Spleen (tissue), 11 donors: ENCODE data around the gene CISH. TPM values are rescaled to one million over a fixed set of nuclear protein-coding genes. Genes with fewer than 3 reads are reported as not detected.

Experiments
- DNase-seq: peaks from one replicate; pipeline ENCODE4 v3.0.0-alpha.2; 2020
- H3K27ac ChIP-seq, 8 donors: fragments of 200-600 bp; sonication (generic) in 7 of 8; 1 replicate in 4 of 8; 2 replicates in 4 of 8; pipeline versions ENCODE4 v1.5.0 to v1.8.0; 2016 to 2021; ENCODE audit warnings: inconsistent platforms in 4 of 8, mild to moderate bottlenecking in 4 of 8, moderate library complexity in 1 of 8
- H3K27me3 ChIP-seq, 7 donors: fragments of 200-600 bp; sonication (generic) in 6 of 7; replicated peaks in 1 of 7; 1 replicate in 4 of 7; 2 replicates in 3 of 7; pipeline versions ENCODE4 v1.5.0 to v1.8.0; 2016 to 2021; ENCODE audit warnings: inconsistent platforms in 3 of 7, mild to moderate bottlenecking in 1 of 7
- H3K36me3 ChIP-seq, 6 donors: fragments of 200-600 bp; sonication (generic) in 5 of 6; 1 replicate in 4 of 6; 2 replicates in 2 of 6; pipeline versions ENCODE4 v1.5.0 to v1.8.0; 2016 to 2021; ENCODE audit warnings: inconsistent platforms in 2 of 6
- H3K4me1 ChIP-seq, 6 donors: fragments of 200-600 bp; sonication (generic) in 5 of 6; 1 replicate in 3 of 6; 2 replicates in 3 of 6; pipeline versions ENCODE4 v1.5.0 to v1.8.0; 2016 to 2021; ENCODE audit warnings: inconsistent platforms in 3 of 6
- H3K4me3 ChIP-seq, 8 donors: fragments of 200-600 bp; sonication (generic) in 7 of 8; 1 replicate in 4 of 8; 2 replicates in 4 of 8; pipeline versions ENCODE4 v1.5.0 to v1.8.0; 2016 to 2021; ENCODE audit warnings: inconsistent platforms in 4 of 8, mild to moderate bottlenecking in 4 of 8, moderate library complexity in 2 of 8
- H3K9me3 ChIP-seq, 8 donors: fragments of 200-600 bp; sonication (generic) in 7 of 8; 1 replicate in 4 of 8; 2 replicates in 4 of 8; pipeline versions ENCODE4 v1.5.0 to v1.8.0; 2016 to 2021; ENCODE audit warnings: inconsistent platforms in 4 of 8
- POLR2A ChIP-seq, 3 donors: fragments of 450-650 bp; IDR thresholded peaks; one replicate each; pipeline ENCODE4 v1.5.1; 2017; ENCODE audit warnings: antibody characterized with exemption in 3 of 3, mild to moderate bottlenecking in 1 of 3
- POLR2AphosphoS5 ChIP-seq, 3 donors: sonication (generic); formaldehyde crosslinking; IDR thresholded peaks; one replicate each; pipeline ENCODE4 v1.5.1; 2017; ENCODE audit warnings: antibody characterized with exemption in 3 of 3
- WGBS, 5 donors: extraction: QIAGEN DNeasy Blood & Tissue Kit in 3 of 5; methylation state at CpG; one replicate each; pipeline versions ENCODE4 v1.1.5 to v1.1.7; 2013 to 2018; 5-methylcytosine and 5-hydroxymethylcytosine counted together
- intact Hi-C: fragments of 100-400 bp; cut with DNase I; formaldehyde crosslinking; loops from one replicate; pipeline ENCODE4 v1.15.0; 2023; ENCODE audit warnings: low total_unique reads
- polyA plus RNA-seq, 3 donors: library from polyadenylated mRNA; stranded (reverse); fragments of 200-250 nt; gene quantifications; one replicate each; pipeline ENCODE4 v1.2.1, GENCODE V29; 2013
- total RNA-seq, 7 donors: library from RNA; depleted of rRNA in 3 of 7; stranded (reverse); fragments of >200 nt in 3 of 7; fragmentation: NEBNext Ultra II Directional in 4 of 7; extraction: Animal tissue kit (Norgen Biotek cat#: 25700) in 4 of 7; gene quantifications; one replicate each; pipeline versions ENCODE4 v1.1.0 to v1.2.1, GENCODE V29; 2016 to 2021
- TF ChIP-seq, protein P1 (sequence below), 11 experiments: fragments of 200-600 bp in 7 of 11; fragments of 450-650 bp in 4 of 11; sonication (generic) in 4 of 11; IDR thresholded peaks in 8 of 11; conservative IDR thresholded peaks in 3 of 11; 1 replicate in 7 of 11; 2 replicates in 4 of 11; pipeline versions ENCODE4 v1.4.0 to v1.8.0; 2016 to 2021; ENCODE audit warnings: antibody characterized with exemption in 11 of 11, inconsistent platforms in 4 of 11, mild to moderate bottlenecking in 1 of 11
- donor health status: healthy with polysubstance abuse.
- donor health status: DM: no; HTN: no; CAD: no; lungs with moderate emphysema.
- donor health status: DM: no; HTN: no; CAD: no.
- donor health status: Bipolar disorder and iron deficiency.
- donor health status: healthy.
- donor health status: DM: no; HTN: no; CAD: no.
- donor health status: DM: yes; HTN: yes; CAD: no.

The CISH gene
- total and polyA plus RNA-seq, 10 donors = 2.9 to 23.6 (median 11.0) TPM

DNA sequence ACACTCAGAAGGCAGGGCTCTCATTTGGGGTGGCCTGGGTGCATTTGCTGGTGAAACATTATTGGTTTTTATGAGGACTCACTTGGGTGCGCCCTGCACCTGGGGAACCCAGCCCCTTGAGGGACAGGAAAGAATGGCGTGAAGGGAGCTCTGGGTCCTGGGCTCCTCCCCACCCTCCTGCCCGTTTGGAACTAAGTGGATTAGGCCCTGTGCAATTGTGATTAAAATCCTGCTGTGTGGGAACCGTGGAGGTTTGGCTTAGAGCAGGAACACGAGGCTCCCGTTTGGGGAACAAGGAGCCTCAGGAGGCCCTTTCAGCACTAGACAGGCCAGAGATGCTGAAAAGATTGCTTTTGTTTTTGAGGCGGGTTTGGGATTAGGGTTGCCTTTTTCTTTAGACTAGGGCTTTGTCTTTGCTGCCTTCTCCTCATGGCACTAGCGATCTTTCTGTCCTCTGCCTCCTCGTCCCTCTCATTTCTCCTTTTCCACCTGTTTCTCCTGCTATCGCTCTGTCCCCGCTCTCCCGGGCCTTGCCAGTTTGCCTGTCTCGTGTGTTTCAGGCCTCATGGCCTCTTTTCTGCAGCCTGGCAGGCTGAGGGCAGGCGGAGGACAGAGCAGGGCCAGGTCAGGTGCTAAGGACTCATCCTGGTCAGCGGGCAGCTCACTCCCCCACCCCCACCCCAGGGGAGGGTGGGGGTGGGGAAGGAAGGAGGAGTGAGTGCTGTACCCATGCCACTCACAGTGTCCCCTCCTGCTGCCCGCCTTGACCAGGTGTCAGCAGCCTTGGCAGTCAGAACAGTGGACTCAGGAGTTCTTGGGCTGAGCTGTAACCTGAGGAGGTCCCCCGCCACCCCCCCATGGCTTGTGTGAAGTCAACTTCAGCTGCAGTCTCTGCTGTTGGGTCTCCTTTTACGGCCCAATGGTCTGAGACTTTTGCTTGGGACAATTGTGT is 13.9 kb upstream of the CISH start:
- peaks cover 0 to 49% (median 0%) of the 10 kb centered on the region in 6 donors for H3K36me3 ChIP-seq
- peak overlapping the region in 3 of 8 donors; percentile 70 to 96 (median 80) for H3K27ac ChIP-seq
- intact Hi-C loops = no loop called here
- no peaks in the 10 kb centered on the region for H3K27me3 ChIP-seq
- no peak overlapping the region for H3K4me3 ChIP-seq
- no peak for DNase-seq
- peaks cover 13 to 100% (median 83%) of the 10 kb centered on the region in 6 donors for H3K4me1 ChIP-seq
- TF ChIP-seq POLR2A (IDR thresholded peaks at IDR 0.05) (no peak), POLR2AphosphoS5 (IDR thresholded peaks at IDR 0.05) (no peak)
- TF ChIP-seq, protein P1, sequence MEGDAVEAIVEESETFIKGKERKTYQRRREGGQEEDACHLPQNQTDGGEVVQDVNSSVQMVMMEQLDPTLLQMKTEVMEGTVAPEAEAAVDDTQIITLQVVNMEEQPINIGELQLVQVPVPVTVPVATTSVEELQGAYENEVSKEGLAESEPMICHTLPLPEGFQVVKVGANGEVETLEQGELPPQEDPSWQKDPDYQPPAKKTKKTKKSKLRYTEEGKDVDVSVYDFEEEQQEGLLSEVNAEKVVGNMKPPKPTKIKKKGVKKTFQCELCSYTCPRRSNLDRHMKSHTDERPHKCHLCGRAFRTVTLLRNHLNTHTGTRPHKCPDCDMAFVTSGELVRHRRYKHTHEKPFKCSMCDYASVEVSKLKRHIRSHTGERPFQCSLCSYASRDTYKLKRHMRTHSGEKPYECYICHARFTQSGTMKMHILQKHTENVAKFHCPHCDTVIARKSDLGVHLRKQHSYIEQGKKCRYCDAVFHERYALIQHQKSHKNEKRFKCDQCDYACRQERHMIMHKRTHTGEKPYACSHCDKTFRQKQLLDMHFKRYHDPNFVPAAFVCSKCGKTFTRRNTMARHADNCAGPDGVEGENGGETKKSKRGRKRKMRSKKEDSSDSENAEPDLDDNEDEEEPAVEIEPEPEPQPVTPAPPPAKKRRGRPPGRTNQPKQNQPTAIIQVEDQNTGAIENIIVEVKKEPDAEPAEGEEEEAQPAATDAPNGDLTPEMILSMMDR (IDR thresholded peaks at IDR 0.05 in 8 of 11, conservative IDR thresholded peaks at IDR 0.05 in 3 of 11) = no peak
- H3K9me3 ChIP-seq = no peaks in the 10 kb centered on the region
- 68 to 81% (median 77%) methylated on average over 15 to 18 of the region's 18 CpGs for WGBS, 5 donors

DNA sequence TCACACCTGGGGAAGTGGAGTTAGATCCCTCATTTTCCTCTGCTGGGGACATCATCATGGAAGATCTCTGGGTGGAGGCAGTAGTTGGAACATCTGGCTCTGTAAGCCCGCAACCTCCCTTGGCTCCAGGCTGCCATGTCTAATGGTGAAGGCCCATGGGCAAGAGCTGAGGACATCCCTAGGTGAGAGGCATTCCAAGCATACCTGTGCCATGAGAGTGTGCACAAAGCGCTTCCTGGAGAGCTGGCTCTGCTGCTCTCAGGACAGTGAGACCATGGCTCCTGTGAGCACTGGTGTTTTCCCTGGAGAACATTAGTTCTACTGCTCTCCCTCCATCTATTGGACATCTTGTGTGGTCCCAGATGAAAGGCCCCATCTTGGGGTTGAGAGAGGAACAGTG is 13.1 kb upstream of the CISH start:
- H3K9me3 ChIP-seq = no peaks in the 10 kb centered on the region
- 94 to 100% (median 100%) methylated on average over 2 of the region's 2 CpGs for WGBS, 5 donors
- DNase-seq = no peak
- intact Hi-C loops = no loop called here
- H3K27me3 ChIP-seq = no peaks in the 10 kb centered on the region
- H3K4me3 ChIP-seq = peak overlapping the region in 1 of 8 donors; percentile 32
- H3K36me3 ChIP-seq = peaks cover 0 to 47% (median 0%) of the 10 kb centered on the region in 6 donors
- H3K27ac ChIP-seq = peak overlapping the region in 5 of 8 donors; percentile 15 to 96 (median 70)
- TF ChIP-seq POLR2A (IDR thresholded peaks at IDR 0.05) (no peak), POLR2AphosphoS5 (IDR thresholded peaks at IDR 0.05) (no peak)
- TF ChIP-seq, protein P1 (IDR thresholded peaks at IDR 0.05 in 8 of 11, conservative IDR thresholded peaks at IDR 0.05 in 3 of 11) = no peak
- peaks cover 22 to 100% (median 83%) of the 10 kb centered on the region in 6 donors for H3K4me1 ChIP-seq

DNA sequence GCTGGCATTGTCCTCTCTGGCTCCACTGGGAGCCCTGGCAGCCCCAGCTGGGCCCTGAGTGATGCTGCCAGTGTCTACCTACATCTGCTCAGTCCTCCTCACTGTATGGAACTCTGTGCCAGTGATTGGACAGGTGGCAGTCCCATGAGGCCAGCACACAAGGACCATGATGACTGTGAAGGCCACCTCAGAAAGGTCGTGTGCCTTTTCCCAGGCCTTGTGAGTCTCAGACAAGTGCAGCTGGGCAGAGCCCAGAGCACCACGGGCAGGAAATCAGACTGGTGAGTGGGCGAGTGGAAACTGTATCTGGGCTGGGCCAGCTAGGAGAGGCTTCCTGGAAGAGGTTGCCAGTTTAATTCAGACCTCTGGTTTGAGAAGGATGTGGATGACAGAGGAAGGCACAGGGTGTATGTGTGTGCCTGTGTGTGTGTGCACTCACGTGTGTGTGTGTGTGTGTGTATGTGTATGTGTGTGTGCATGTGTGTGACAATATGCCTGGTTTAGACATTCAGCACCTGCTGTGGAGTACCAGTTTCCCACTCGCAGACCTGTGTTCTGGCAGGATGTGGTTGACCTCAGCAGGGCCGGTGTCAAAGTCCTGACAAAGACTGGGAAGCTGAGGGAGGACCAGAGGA is 12.4 kb upstream of the CISH start:
- WGBS, 5 donors = 9 to 16% (median 13%) methylated on average over 5 to 6 of the region's 6 CpGs
- peak overlapping the region in 7 of 8 donors; percentile 39 to 96 (median 58) for H3K27ac ChIP-seq

More for the DNA sequence above, 12.4 kb upstream of the CISH start:
- Histone ChIP-seq H3K4me3 (peak overlapping the region in 1 of 8 donors; percentile 32), H3K36me3 (peaks cover 0 to 41% (median 0%) of the 10 kb centered on the region in 6 donors), H3K9me3 (no peaks in the 10 kb centered on the region), H3K4me1 (peaks cover 29 to 100% (median 85%) of the 10 kb centered on the region in 6 donors), H3K27me3 (no peaks in the 10 kb centered on the region)
- peak in 2 of 3 donors; percentile 25 to 35 for TF ChIP-seq POLR2AphosphoS5 (IDR thresholded peaks at IDR 0.05)
- TF ChIP-seq, protein P1 (IDR thresholded peaks at IDR 0.05 in 8 of 11, conservative IDR thresholded peaks at IDR 0.05 in 3 of 11) = no peak
- intact Hi-C loops = no loop called here
- DNase-seq = no peak
